Ovary (tissue), 3 donors: ENCODE results near the gene PIK3R6.

Experiments used
- CTCF ChIP-seq, 3 donors: fragments of 450-650 bp in 2 of 3; fragments of 200-600 bp in 1 of 3; IDR thresholded peaks; one replicate each; pipeline versions ENCODE4 v1.5.1 to v1.8.0; 2016 to 2022; ENCODE audit warnings: antibody characterized with exemption in 3 of 3, mild to moderate bottlenecking in 1 of 3
- POLR2A ChIP-seq: fragments of 450-650 bp; IDR thresholded peaks from one replicate; pipeline ENCODE4 v1.6.1; 2017; ENCODE audit warnings: antibody characterized with exemption, mild to moderate bottlenecking, moderate library complexity
- donor health status: DM: no; HTN: no; CAD: no.

- no peak for TF ChIP-seq POLR2A
- TF ChIP-seq CTCF (IDR thresholded peaks at IDR 0.05): no peak
Observed at GRCh38 chr17:8799570-8800212, 67.8 kb downstream of the PIK3R6 start.
